HG03469 (cell line): ENCODE data around the gene USP22.

ENCODE experiments used
- ATAC-seq: cut with Tn5 transposase; IDR thresholded peaks from one replicate; pipeline ENCODE4 v1.9.1; 2021; ENCODE audit warnings: mild to moderate bottlenecking, moderate library complexity, moderate number of reproducible peaks; ENCODE audit not compliant: unreplicated experiment

The USP22 gene

DNA sequence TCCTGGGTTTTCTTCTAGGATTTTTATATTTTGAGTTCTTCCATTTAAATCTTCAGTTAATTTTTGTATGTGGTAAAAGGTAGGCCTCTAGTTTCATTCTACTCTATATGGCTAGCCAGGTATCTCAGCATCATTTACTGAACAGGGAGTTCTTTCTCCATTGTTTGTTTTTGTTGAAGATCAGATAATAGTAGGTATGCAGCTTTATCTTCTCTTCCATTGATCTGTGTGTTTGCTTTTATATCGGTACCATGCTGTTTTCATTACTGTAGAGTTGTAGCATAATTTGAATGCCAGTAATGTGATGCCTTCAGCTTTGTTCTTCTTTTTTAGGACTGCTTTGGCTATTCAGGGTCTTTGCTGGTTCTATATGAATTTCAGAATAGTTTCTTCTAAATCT, 77.3 kb downstream of the USP22 start:
- ATAC-seq, result no peak

DNA sequence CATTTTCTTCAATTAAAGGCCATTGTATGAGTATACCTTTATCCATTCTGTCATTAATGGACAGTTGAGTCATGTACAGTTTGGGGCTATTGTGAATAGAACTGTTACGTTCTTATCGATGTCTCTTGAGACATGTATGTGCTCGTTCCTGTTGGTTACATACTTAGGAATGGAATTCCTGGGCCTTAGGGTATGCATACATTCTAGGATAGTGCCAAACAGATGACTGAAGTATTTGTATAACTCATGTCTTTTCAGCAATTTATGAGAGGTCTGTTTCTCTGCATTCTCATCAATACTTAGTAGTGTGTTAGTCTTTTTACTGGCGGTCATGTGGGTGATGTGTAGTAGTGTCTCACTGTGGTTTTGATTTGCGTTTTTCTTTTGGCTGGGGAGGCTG, 81.2 kb downstream of the USP22 start:
- ATAC-seq, result no peak

DNA sequence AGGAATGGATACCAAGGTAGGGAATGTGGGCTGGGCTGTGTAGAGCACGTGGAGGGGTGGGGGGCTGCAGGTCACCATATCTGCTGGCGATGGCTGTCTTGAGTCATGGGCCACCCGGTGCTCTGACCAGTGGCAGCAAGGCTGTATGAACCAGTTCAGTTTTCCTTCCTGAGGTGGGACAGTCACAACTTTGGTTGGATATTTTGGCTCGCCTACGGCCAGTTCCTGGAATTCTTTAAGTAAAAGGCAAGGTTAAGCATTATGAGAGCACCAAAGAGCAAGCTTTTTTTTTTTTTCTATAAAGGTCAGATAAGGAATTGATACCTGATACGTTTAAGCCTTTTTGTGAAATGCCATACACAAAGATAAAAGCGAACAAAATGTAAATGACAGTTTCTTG, 81.9 kb downstream of the USP22 start:
- no peak for ATAC-seq

DNA sequence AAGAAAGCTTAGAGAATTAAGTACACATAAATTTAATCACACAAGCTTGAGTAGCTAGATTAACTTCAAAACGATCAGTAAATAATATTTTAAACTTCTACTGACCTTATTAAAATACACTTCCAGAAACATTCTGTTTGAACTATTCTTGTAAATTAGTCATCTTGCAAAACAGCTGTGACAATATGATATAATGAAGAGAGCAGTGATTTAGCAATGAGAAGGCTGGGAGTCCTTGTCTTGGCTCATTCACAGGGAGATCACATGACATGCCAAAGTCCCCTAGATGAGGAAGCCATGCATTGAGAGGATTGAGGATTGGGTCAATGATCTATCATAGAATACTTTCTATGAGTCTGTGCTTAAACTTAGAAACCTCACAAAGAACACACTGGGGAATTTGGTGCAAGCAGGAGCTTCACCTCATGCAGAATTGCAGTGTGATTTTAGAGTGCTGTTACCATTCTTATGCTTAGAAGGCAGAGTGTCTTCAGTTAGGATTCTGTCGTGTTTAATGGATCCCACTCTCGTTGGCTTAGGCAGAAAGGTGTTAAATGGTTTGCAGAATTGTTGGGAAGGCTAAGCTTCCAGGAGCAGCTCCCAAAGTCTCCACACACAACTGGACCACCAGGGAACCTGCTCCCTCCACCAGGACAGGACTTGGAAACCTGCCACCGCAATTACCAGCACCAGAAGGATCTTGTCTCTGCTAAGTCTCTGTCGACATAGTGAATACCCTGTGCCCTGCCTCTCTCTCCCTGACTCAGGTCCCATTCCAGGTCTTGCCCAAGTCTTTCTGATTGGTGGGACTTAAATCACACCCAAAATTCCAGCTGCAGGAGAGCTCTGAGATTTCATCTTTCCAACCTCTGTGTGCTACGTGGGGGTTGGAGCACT, 87.1 kb downstream of the USP22 start:
- no peak for ATAC-seq

DNA sequence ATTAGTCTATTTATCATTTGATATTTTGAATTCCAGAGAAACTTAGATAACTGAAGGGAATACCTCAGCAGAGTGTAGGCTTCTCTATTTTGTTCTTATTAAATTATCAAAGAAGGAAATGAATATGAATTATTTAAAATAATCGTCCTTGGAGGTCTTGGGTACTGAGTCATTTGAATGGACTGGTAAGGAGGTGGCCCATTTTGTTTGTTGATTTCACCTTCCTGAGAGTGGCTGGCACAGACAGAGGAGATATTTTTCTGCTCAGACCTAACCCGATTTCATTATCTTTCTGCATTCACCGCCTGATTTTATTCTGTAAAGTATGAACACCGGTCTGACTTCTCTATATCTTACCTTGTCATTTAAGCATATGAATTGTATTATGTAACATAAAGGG, 88.0 kb downstream of the USP22 start:
- no peak for ATAC-seq

DNA sequence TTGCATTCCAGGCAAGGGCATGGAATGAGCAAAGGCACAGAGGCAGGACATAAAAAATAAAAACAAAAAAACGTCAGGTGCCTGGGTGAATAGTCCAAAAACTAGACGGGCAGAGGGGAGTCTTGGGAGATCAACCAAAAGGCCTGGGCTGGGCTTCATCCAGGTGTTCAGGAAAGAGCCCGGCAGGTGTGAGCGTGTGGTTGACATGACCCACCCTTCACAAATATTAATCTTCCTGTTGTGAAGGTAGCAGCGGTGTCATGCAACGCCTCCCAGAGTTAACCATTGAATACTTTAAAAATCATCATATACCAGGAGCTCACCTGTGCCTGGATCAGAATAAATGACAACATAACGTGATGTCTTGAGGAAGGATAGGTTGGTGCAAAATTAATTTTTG, 90.6 kb downstream of the USP22 start:
- ATAC-seq, result no peak
